Measurements from ENCODE around the gene TMEM182.
A peak's percentile ranks its signal among the peaks of the same experiment; 100 is the strongest.

Gene TMEM182

GRCh38 chr2:102770506-102770905 lies 8.7 kb downstream of the TMEM182 start:
- Histone ChIP-seq H3K27me3 (ENCODE audit: low read depth, low read length) (no peaks in the 10 kb centered on the region), H3K4me3 (ENCODE audit: low read depth in 1 of 2, low read length in 2 of 2) (no peak overlapping the region), H3K4me1 (ENCODE audit: control insufficient read depth in 1 of 2, insufficient read depth in 2 of 2, low read length in 2 of 2) (no peaks in the 10 kb centered on the region), H3K36me3 (ENCODE audit: control insufficient read depth in 1 of 2, insufficient read depth in 2 of 2, low read length in 2 of 2) (no peaks in the 10 kb centered on the region), H3K27ac (ENCODE audit: low read length) (no peak overlapping the region), H3K9me3 (ENCODE audit: control insufficient read depth in 1 of 2, low read length in 2 of 2) (no peaks in the 10 kb centered on the region)

GRCh38 chr2:102771114-102771513 lies 9.3 kb downstream of the TMEM182 start:
- H3K9me3 ChIP-seq (ENCODE audit: control insufficient read depth in 1 of 2, low read length in 2 of 2): no peaks in the 10 kb centered on the region
- H3K27ac ChIP-seq (ENCODE audit: low read length): no peak overlapping the region
- no peaks in the 10 kb centered on the region for H3K4me1 ChIP-seq (ENCODE audit: control insufficient read depth in 1 of 2, insufficient read depth in 2 of 2, low read length in 2 of 2)
- no peaks in the 10 kb centered on the region for H3K36me3 ChIP-seq (ENCODE audit: control insufficient read depth in 1 of 2, insufficient read depth in 2 of 2, low read length in 2 of 2)
- H3K27me3 ChIP-seq (ENCODE audit: low read depth, low read length): no peaks in the 10 kb centered on the region
- no peak overlapping the region for H3K4me3 ChIP-seq (ENCODE audit: low read depth in 1 of 2, low read length in 2 of 2)

GRCh38 chr2:102772659-102773058 lies 10.8 kb downstream of the TMEM182 start:
- Histone ChIP-seq H3K27ac (ENCODE audit: low read length) (no peak overlapping the region), H3K36me3 (ENCODE audit: control insufficient read depth in 1 of 2, insufficient read depth in 2 of 2, low read length in 2 of 2) (no peaks in the 10 kb centered on the region), H3K4me1 (ENCODE audit: control insufficient read depth in 1 of 2, insufficient read depth in 2 of 2, low read length in 2 of 2) (no peaks in the 10 kb centered on the region)

DNA sequence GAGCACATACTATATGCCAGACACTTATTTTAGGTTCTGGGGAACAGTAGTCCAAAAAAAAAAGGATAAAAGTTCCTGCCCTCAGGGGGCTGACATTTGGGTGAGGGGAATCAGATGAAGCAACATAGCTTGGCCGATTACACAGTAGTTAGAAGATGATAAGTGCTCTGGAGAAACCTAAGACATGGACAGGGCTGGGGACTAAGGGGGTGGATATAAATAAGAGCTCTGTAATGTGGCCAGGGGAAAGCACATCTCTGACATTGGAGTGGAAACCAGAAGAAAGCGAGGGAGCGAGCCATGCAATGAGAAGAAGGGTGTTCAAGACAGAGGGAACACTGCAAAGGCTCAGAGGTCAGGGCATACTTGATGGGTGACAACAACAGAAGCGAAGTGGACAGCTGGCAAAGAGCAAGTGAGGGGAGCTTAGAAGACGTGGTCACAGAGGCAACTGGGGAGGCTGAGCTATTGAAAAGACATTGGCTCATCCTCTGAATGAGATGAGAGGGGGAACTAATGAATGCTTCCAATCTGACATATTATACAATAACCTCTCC lies 11.4 kb downstream of the TMEM182 start:
- no peak overlapping the region for H3K27ac ChIP-seq (ENCODE audit: low read length)
- H3K27me3 ChIP-seq (ENCODE audit: low read depth, low read length): no peaks in the 10 kb centered on the region
- H3K4me3 ChIP-seq (ENCODE audit: low read depth in 1 of 2, low read length in 2 of 2): no peak overlapping the region
- H3K36me3 ChIP-seq (ENCODE audit: control insufficient read depth in 1 of 2, insufficient read depth in 2 of 2, low read length in 2 of 2): no peaks in the 10 kb centered on the region
- H3K9me3 ChIP-seq (ENCODE audit: control insufficient read depth in 1 of 2, low read length in 2 of 2): no peaks in the 10 kb centered on the region
- no peaks in the 10 kb centered on the region for H3K4me1 ChIP-seq (ENCODE audit: control insufficient read depth in 1 of 2, insufficient read depth in 2 of 2, low read length in 2 of 2)

More at GRCh38 chr2:102772659-102773058, 10.8 kb downstream of the TMEM182 start:
- Histone ChIP-seq H3K27me3 (ENCODE audit: low read depth, low read length) (no peaks in the 10 kb centered on the region), H3K4me3 (ENCODE audit: low read depth in 1 of 2, low read length in 2 of 2) (no peak overlapping the region), H3K9me3 (ENCODE audit: control insufficient read depth in 1 of 2, low read length in 2 of 2) (no peaks in the 10 kb centered on the region)

- Histone ChIP-seq H3K9me3 (ENCODE audit: control insufficient read depth in 1 of 2, low read length in 2 of 2) (no peaks in the 10 kb centered on the region), H3K4me3 (ENCODE audit: low read depth in 1 of 2, low read length in 2 of 2) (no peak overlapping the region), H3K36me3 (ENCODE audit: control insufficient read depth in 1 of 2, insufficient read depth in 2 of 2, low read length in 2 of 2) (no peaks in the 10 kb centered on the region), H3K27ac (ENCODE audit: low read length) (no peak overlapping the region), H3K4me1 (ENCODE audit: control insufficient read depth in 1 of 2, insufficient read depth in 2 of 2, low read length in 2 of 2) (peaks cover 0 to 3% of the 10 kb centered on the region in 2 donors), H3K27me3 (ENCODE audit: low read depth, low read length) (no peaks in the 10 kb centered on the region)
These were observed 16.4 kb downstream of the TMEM182 start for GRCh38 chr2:102778260-102778659.

- no peaks in the 10 kb centered on the region for H3K27me3 ChIP-seq (ENCODE audit: low read depth, low read length)
- no peaks in the 10 kb centered on the region for H3K9me3 ChIP-seq (ENCODE audit: control insufficient read depth in 1 of 2, low read length in 2 of 2)
- no peak overlapping the region for H3K27ac ChIP-seq (ENCODE audit: low read length)
- no peak overlapping the region for H3K4me3 ChIP-seq (ENCODE audit: low read depth in 1 of 2, low read length in 2 of 2)
- no peaks in the 10 kb centered on the region for H3K36me3 ChIP-seq (ENCODE audit: control insufficient read depth in 1 of 2, insufficient read depth in 2 of 2, low read length in 2 of 2)
- peaks cover 0 to 3% of the 10 kb centered on the region in 2 donors for H3K4me1 ChIP-seq (ENCODE audit: control insufficient read depth in 1 of 2, insufficient read depth in 2 of 2, low read length in 2 of 2)
These were observed 18.6 kb downstream of the TMEM182 start for GRCh38 chr2:102780467-102780866.

- H3K4me3 ChIP-seq (ENCODE audit: low read depth in 1 of 2, low read length in 2 of 2): no peak overlapping the region
- H3K9me3 ChIP-seq (ENCODE audit: control insufficient read depth in 1 of 2, low read length in 2 of 2): no peaks in the 10 kb centered on the region
- no peak overlapping the region for H3K27ac ChIP-seq (ENCODE audit: low read length)
- H3K36me3 ChIP-seq (ENCODE audit: control insufficient read depth in 1 of 2, insufficient read depth in 2 of 2, low read length in 2 of 2): no peaks in the 10 kb centered on the region
- H3K4me1 ChIP-seq (ENCODE audit: control insufficient read depth in 1 of 2, insufficient read depth in 2 of 2, low read length in 2 of 2): peaks cover 0 to 3% of the 10 kb centered on the region in 2 donors
- H3K27me3 ChIP-seq (ENCODE audit: low read depth, low read length): no peaks in the 10 kb centered on the region
These were observed 20.4 kb downstream of the TMEM182 start for GRCh38 chr2:102782187-102782586.

DNA sequence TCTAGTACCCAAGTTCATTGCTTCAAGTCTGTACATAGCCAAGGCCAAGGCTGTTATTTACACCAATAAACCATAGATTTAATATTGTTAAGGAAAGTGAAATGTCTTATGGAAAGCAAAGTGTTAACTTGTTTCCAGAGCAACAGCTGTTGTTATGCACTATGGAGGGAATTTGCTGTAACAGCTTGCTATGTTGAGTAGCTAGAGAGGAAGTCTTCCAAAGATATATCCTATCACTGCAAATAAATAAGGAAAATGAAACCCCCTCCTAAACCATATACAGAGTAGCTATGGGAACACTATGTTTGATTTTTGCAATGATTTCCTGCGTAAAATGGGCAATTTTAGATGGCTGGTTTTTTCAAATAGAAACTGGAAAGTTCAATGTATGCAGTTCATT lies 21.1 kb downstream of the TMEM182 start:
- no peaks in the 10 kb centered on the region for H3K36me3 ChIP-seq (ENCODE audit: control insufficient read depth in 1 of 2, insufficient read depth in 2 of 2, low read length in 2 of 2)
- no peak overlapping the region for H3K27ac ChIP-seq (ENCODE audit: low read length)
- H3K9me3 ChIP-seq (ENCODE audit: control insufficient read depth in 1 of 2, low read length in 2 of 2): no peaks in the 10 kb centered on the region

DNA sequence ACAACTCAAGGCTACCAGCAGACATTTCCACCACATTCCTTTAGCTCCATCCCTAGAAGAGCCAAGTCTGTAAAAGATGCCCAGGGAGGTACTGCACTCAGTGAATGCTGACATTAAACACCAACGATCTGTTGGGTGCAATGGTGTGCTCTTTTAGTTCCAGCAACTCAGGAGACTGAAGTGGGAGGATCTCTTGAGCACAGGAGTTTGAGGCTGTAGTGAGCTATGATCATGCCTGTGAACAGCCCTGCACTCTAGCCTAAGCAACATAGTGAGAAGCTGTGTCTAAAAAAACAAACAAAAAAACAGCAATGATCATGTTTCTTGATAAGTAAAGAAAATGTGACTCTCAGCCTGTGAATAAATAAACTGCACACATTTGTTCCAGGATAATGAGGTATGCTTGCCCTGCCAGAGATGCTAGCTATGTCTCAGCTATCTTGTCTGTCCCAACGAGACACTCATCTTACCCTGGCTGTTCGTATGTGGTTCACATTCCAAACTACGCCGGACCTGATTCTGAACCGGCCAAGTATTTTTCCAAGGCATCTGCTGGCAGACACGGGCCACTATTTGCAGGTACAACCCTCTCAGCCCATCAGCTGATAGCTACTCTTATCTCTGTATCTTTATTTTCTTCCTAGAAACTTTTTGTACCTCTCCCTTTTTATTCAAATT lies 21.8 kb downstream of the TMEM182 start:
- no peaks in the 10 kb centered on the region for H3K9me3 ChIP-seq (ENCODE audit: control insufficient read depth in 1 of 2, low read length in 2 of 2)
- H3K4me3 ChIP-seq (ENCODE audit: low read depth in 1 of 2, low read length in 2 of 2): no peak overlapping the region
- H3K36me3 ChIP-seq (ENCODE audit: control insufficient read depth in 1 of 2, insufficient read depth in 2 of 2, low read length in 2 of 2): no peaks in the 10 kb centered on the region
- H3K27me3 ChIP-seq (ENCODE audit: low read depth, low read length): no peaks in the 10 kb centered on the region
- no peak overlapping the region for H3K27ac ChIP-seq (ENCODE audit: low read length)
- H3K4me1 ChIP-seq (ENCODE audit: control insufficient read depth in 1 of 2, insufficient read depth in 2 of 2, low read length in 2 of 2): peaks cover 3 to 8% of the 10 kb centered on the region in 2 donors

More for the DNA sequence above, 21.1 kb downstream of the TMEM182 start:
- Histone ChIP-seq H3K4me3 (ENCODE audit: low read depth in 1 of 2, low read length in 2 of 2) (no peak overlapping the region), H3K27me3 (ENCODE audit: low read depth, low read length) (no peaks in the 10 kb centered on the region), H3K4me1 (ENCODE audit: control insufficient read depth in 1 of 2, insufficient read depth in 2 of 2, low read length in 2 of 2) (peaks cover under 1 to 3% of the 10 kb centered on the region in 2 donors)

DNA sequence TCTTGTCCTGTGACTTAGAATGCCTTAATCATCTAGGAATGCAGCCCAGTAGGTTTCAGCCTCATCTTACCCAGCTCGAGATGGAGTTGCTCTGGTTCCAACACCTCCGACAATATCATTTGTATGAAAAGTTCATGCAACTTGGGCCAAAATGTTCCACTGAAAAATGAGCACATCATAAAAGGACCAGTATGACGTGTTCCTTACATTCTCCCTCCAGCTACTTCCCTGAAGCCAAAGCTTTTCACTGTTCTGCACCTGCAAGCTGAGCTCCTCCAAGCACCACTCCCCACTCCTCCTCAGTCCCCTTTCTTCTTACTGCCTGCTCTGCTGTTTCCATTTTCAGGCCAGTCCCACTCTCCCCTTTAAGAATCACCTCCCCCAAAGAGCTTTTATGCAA lies 23.1 kb downstream of the TMEM182 start:
- no peak overlapping the region for H3K27ac ChIP-seq (ENCODE audit: low read length)

DNA sequence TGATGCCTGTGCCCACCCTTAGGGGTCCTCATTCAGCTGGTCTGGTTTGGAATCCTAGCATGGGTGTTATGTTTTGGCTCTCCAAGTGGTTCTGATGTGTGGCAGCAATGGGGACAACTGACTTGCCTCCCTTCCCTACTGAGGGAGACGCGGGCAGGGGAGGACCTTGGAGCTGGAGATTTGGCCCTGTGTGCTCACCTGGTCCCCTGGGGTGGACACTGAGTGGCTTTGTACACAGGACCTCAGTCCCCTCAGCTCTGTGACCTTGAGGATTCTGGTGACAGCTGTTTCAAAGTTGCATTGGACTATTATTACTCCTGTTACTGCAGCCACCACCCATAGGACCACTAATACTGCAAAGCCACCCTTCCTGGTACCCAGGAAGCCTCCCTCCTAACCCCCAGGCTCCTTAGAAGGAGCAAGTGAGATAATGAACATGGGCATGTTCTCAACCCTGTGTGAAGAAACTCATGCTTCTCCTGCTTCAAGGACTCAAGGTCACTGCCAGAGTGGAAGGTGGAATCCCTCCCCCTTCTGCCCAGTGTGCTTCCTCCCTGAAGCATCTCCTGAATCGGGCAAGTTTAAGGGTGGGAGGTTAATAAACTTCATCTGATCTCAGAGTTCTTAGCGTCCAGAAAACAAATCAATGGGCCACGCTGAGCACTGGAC lies 26.5 kb downstream of the TMEM182 start:
- H3K4me1 ChIP-seq (ENCODE audit: control insufficient read depth in 1 of 2, insufficient read depth in 2 of 2, low read length in 2 of 2): peaks cover 0 to 12% of the 10 kb centered on the region in 2 donors

More for the DNA sequence above, 23.1 kb downstream of the TMEM182 start:
- peaks cover 3 to 12% of the 10 kb centered on the region in 2 donors for H3K4me1 ChIP-seq (ENCODE audit: control insufficient read depth in 1 of 2, insufficient read depth in 2 of 2, low read length in 2 of 2)
- H3K9me3 ChIP-seq (ENCODE audit: control insufficient read depth in 1 of 2, low read length in 2 of 2): no peaks in the 10 kb centered on the region
- H3K4me3 ChIP-seq (ENCODE audit: low read depth in 1 of 2, low read length in 2 of 2): no peak overlapping the region
- no peaks in the 10 kb centered on the region for H3K36me3 ChIP-seq (ENCODE audit: control insufficient read depth in 1 of 2, insufficient read depth in 2 of 2, low read length in 2 of 2)
- H3K27me3 ChIP-seq (ENCODE audit: low read depth, low read length): no peaks in the 10 kb centered on the region

More for the DNA sequence above, 26.5 kb downstream of the TMEM182 start:
- H3K9me3 ChIP-seq (ENCODE audit: control insufficient read depth in 1 of 2, low read length in 2 of 2): no peaks in the 10 kb centered on the region
- no peaks in the 10 kb centered on the region for H3K36me3 ChIP-seq (ENCODE audit: control insufficient read depth in 1 of 2, insufficient read depth in 2 of 2, low read length in 2 of 2)
- H3K4me3 ChIP-seq (ENCODE audit: low read depth in 1 of 2, low read length in 2 of 2): peak overlapping the region in 1 of 2 donors; percentile 14
- H3K27me3 ChIP-seq (ENCODE audit: low read depth, low read length): no peaks in the 10 kb centered on the region
- no peak overlapping the region for H3K27ac ChIP-seq (ENCODE audit: low read length)
